SK-N-SH treated with all-trans-retinoic acid at 6 μM for 48 hours (cell line): ENCODE measurements around the gene BARX2.

Experiments used
- CSRNP3 ChIP-seq: fragments of 250-450 bp; sonication (Bioruptor Pico); IDR thresholded peaks from 2 replicates; pipeline ENCODE4 v1.5.1; 2021; ENCODE audit warnings: mild to moderate bottlenecking, moderate library complexity
- ISL1 ChIP-seq: fragments of 250-450 bp; sonication (Bioruptor Pico); IDR thresholded peaks from 2 replicates; pipeline ENCODE4 v2.1.2; 2022; ENCODE audit warnings: mild to moderate bottlenecking, moderate library complexity
- RARB ChIP-seq: fragments of 250-450 bp; sonication (Bioruptor Pico); IDR thresholded peaks from 2 replicates; pipeline ENCODE4 v1.8.0; 2021; ENCODE audit warnings: mild to moderate bottlenecking, moderate library complexity
- SNAI2 ChIP-seq: fragments of 250-450 bp; sonication (Bioruptor Pico); IDR thresholded peaks from 2 replicates; pipeline ENCODE4 v1.5.0; 2020; ENCODE audit warnings: mild to moderate bottlenecking, moderate library complexity

- TF ChIP-seq RARB (CRISPR knock-in tag) = no peak
- TF ChIP-seq SNAI2 (CRISPR knock-in tag) = no peak
- TF ChIP-seq CSRNP3 (CRISPR knock-in tag) = no peak
- no peak for TF ChIP-seq ISL1 (CRISPR knock-in tag)
These were observed 11.4 kb upstream of the BARX2 start for GRCh38 chr11:129364143-129364654.
